Ovary (tissue), 9 donors: ENCODE measurements around the gene PLAA. TPM values are rescaled to one million over a fixed set of nuclear protein-coding genes. Genes with fewer than 3 reads are reported as not detected.
"Not testable (repeated sequence)": the region's sequence is repeated elsewhere in the genome, so short reads cannot be mapped to it uniquely, and the experiment has no call there.

Experiments used
- DNase-seq, 5 donors: peaks; one replicate each; pipeline ENCODE4 v3.0.0-alpha.2; 2019 to 2020
- H3K27ac ChIP-seq, 2 donors: fragments of 200-600 bp; one replicate each; pipeline versions ENCODE4 v1.5.1 to v1.8.0; 2019 to 2022
- H3K27me3 ChIP-seq: fragments of 200-600 bp; one replicate; pipeline ENCODE4 v1.8.0; 2022
- H3K36me3 ChIP-seq: fragments of 200-600 bp; sonication (generic); one replicate; pipeline ENCODE4 v1.5.1; 2019
- H3K4me1 ChIP-seq: one replicate; pipeline ENCODE4 v1.8.1; 2013; ENCODE audit warnings: mild to moderate bottlenecking, moderate library complexity; ENCODE audit not compliant: insufficient read depth
- H3K4me3 ChIP-seq: fragments of 200-600 bp; sonication (generic); one replicate; pipeline ENCODE4 v1.5.1; 2017
- H3K9me3 ChIP-seq, 2 donors: fragments of 200-600 bp in 1 of 2; sonication (generic) in 1 of 2; one replicate each; pipeline versions ENCODE4 v1.5.1 to v1.8.1; 2013 to 2019; ENCODE audit warnings: mild to moderate bottlenecking in 1 of 2, moderate library complexity in 1 of 2
- CTCF ChIP-seq, 3 donors: fragments of 450-650 bp in 2 of 3; fragments of 200-600 bp in 1 of 3; IDR thresholded peaks; one replicate each; pipeline versions ENCODE4 v1.5.1 to v1.8.0; 2016 to 2022; ENCODE audit warnings: antibody characterized with exemption in 3 of 3, mild to moderate bottlenecking in 1 of 3
- EP300 ChIP-seq: sonication (generic); formaldehyde crosslinking; IDR thresholded peaks from one replicate; pipeline ENCODE4 v1.6.1; 2017; ENCODE audit warnings: antibody characterized with exemption
- POLR2A ChIP-seq: fragments of 450-650 bp; IDR thresholded peaks from one replicate; pipeline ENCODE4 v1.6.1; 2017; ENCODE audit warnings: antibody characterized with exemption, mild to moderate bottlenecking, moderate library complexity
- WGBS, 3 donors: extraction: QIAGEN DNeasy Blood & Tissue Kit in 1 of 3; methylation state at CpG; one replicate each; pipeline versions ENCODE4 v1.1.5 to v1.1.7; 2013 to 2017; 5-methylcytosine and 5-hydroxymethylcytosine counted together
- intact Hi-C, 4 donors: fragments of 100-400 bp; cut with DNase I; formaldehyde crosslinking; loops; one replicate each; pipeline versions ENCODE4 v1.11.0 to v1.15.1; 2022 to 2023
- polyA plus RNA-seq, 2 donors: library from polyadenylated mRNA; stranded (reverse); fragments of 200-250 nt in 1 of 2; fragments of 350-450 nt in 1 of 2; fragmentation: Illumina TruSeq in 1 of 2; extraction: RNeasy Lipid Tissue Mini Kit (QIAGEN cat#74804) in 1 of 2; gene quantifications; one replicate each; pipeline ENCODE4 v1.2.3, GENCODE V29; 2013 to 2014
- total RNA-seq, 7 donors: library from RNA; depleted of rRNA in 2 of 7; stranded (reverse); fragments of >200 nt in 2 of 7; fragmentation: NEBNext Ultra II Directional in 3 of 7; extraction: Animal tissue kit (Norgen Biotek cat#: 25700) in 3 of 7; gene quantifications; one replicate each; pipeline versions ENCODE4 v1.1.0 to v1.2.4, GENCODE V29; 2016 to 2023
- donor health status: DM: no; HTN: no; CAD: no; lungs with moderate emphysema.
- donor health status: DM: no; HTN: no; CAD: no.
- donor health status: Bipolar disorder and iron deficiency.
- donor health status: DM: yes; HTN: yes; CAD: no.
- donor health status: DM: no; HTN: no; CAD: no.
- donor health status: DM: yes; HTN: yes; CAD: no.

Gene PLAA
- total and polyA plus RNA-seq, 9 donors, result 11.6 to 27.2 (median 20.2) TPM

DNA sequence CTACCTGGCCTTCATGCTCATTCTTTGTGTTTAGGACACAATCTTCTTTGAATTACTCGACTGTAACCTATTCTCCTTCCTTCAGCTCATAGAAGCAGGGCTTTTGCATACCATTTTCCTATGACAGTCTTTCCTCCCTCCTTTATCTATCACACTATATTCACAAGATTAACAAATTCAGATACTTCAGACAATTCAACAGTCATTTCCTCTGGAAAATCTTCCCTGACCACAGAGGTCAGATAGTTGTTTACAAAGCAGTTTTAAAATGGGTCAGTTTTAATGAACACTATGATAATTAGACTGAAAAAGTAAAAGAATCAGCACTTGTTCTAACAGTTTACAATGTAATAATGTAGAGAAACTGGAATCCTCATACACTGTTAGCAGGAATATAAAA is 58.8 kb downstream of the PLAA start:
- TF ChIP-seq CTCF (IDR thresholded peaks at IDR 0.05) (no peak), POLR2A (no peak), EP300 (no peak)
- Histone ChIP-seq H3K36me3 (no peaks in the 10 kb centered on the region), H3K27ac (no peak overlapping the region), H3K4me1 (peaks cover 2% of the 10 kb centered on the region), H3K4me3 (no peak overlapping the region), H3K27me3 (no peaks in the 10 kb centered on the region), H3K9me3 (no peaks in the 10 kb centered on the region)
- intact Hi-C loops, result no loop called here
- no peak for DNase-seq
- 84 to 88% (median 87%) methylated on average over 1 of the region's 1 CpG for WGBS, 3 donors

GRCh38 chr9:26882154-26882553 is 64.9 kb downstream of the PLAA start:
- H3K27me3 ChIP-seq, result no peaks in the 10 kb centered on the region
- no peak overlapping the region for H3K27ac ChIP-seq
- no peaks in the 10 kb centered on the region for H3K9me3 ChIP-seq
- no peaks in the 10 kb centered on the region for H3K4me1 ChIP-seq
- intact Hi-C loops, result no loop called here
- no peak for DNase-seq
- no peaks in the 10 kb centered on the region for H3K36me3 ChIP-seq
- TF ChIP-seq POLR2A (no peak), CTCF (IDR thresholded peaks at IDR 0.05) (no peak), EP300 (no peak)
- 95 to 97% (median 97%) methylated on average over 3 of the region's 3 CpGs for WGBS, 3 donors
- no peak overlapping the region for H3K4me3 ChIP-seq

- Histone ChIP-seq H3K4me3 (no peak overlapping the region), H3K27ac (no peak overlapping the region), H3K36me3 (no peaks in the 10 kb centered on the region), H3K9me3 (no peaks in the 10 kb centered on the region), H3K4me1 (no peaks in the 10 kb centered on the region), H3K27me3 (no peaks in the 10 kb centered on the region)
- intact Hi-C loops, result no loop called here
- TF ChIP-seq CTCF (IDR thresholded peaks at IDR 0.05), result no peak
- no peak for TF ChIP-seq EP300
- DNase-seq, result no peak
- 96 to 100% (median 99%) methylated on average over 4 of the region's 4 CpGs for WGBS, 3 donors
Observed at GRCh38 chr9:26880262-26880661, 66.8 kb downstream of the PLAA start.

- H3K4me3 ChIP-seq, H3K27ac ChIP-seq, H3K27me3 ChIP-seq, H3K4me1 ChIP-seq, H3K36me3 ChIP-seq, H3K9me3 ChIP-seq, DNase-seq, intact Hi-C loops: not testable (repeated sequence)
- WGBS, 3 donors, result 93 to 97% (median 96%) methylated on average over 3 of the region's 3 CpGs
Observed at GRCh38 chr9:26875155-26875554, 71.9 kb downstream of the PLAA start.

DNA sequence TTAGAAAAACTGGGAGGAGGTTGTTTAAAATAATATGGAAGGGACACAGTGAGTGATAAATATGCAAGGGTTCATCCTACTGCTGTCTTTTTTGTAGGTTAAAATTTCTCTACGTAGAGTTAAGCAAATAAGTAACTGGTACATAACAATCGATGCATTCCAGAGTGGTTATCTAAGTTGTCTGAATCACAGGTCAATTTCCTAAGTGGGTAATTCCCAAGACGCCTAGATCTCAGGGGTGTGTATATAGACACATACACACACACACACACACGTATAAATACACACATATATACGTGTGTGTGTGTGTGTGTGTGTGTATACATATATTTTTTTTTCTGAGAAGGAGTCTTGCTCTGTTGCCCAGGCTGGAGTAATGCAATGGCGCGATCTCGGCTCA is 76.8 kb downstream of the PLAA start:
- DNase-seq, result no peak
- intact Hi-C loops, result no loop called here
- no peaks in the 10 kb centered on the region for H3K9me3 ChIP-seq
- H3K4me3 ChIP-seq, result no peak overlapping the region
- no peak overlapping the region for H3K27ac ChIP-seq
- no peak for TF ChIP-seq POLR2A
- no peak for TF ChIP-seq CTCF (IDR thresholded peaks at IDR 0.05)
- no peak for TF ChIP-seq EP300
- no peaks in the 10 kb centered on the region for H3K4me1 ChIP-seq
- no peaks in the 10 kb centered on the region for H3K36me3 ChIP-seq
- H3K27me3 ChIP-seq, result no peaks in the 10 kb centered on the region
- WGBS, 3 donors, result 87 to 90% (median 88%) methylated on average over 8 of the region's 8 CpGs
